GM12891 (cell line): ENCODE results near the gene SLC6A19.
A peak's percentile ranks its signal among the peaks of the same experiment; 100 is the strongest.

Source experiments
- DNase-seq: peaks from one replicate; pipeline ENCODE4 v3.0.0; 2011; ENCODE audit warnings: low spot score; ENCODE audit not compliant: insufficient read length
- FAIRE-seq: peaks from 2 replicates; lab custom pipeline; 2011; peaks lifted over from hg19 to GRCh38; lab: Jason Lieb, UNC
- PAX5 ChIP-seq: IDR thresholded peaks from 2 replicates; pipeline ENCODE4 v1.6.1; 2011; ENCODE audit warnings: low read length, moderate library complexity, mild to moderate bottlenecking; ENCODE audit not compliant: insufficient read depth, severe bottlenecking
- POLR2A ChIP-seq: IDR thresholded peaks from 2 replicates; pipeline ENCODE4 v1.6.1; 2011; ENCODE audit warnings: low read depth, low read length, control low read depth
- POLR2AphosphoS5 ChIP-seq: IDR thresholded peaks from 2 replicates; pipeline ENCODE4 v1.6.1; 2011; ENCODE audit warnings: low read depth, low read length, control low read depth
- POU2F2 ChIP-seq: IDR thresholded peaks from 2 replicates; pipeline ENCODE4 v1.6.1; 2011; ENCODE audit warnings: low read depth, mild to moderate bottlenecking, control low read depth, low read length, moderate library complexity
- SPI1 ChIP-seq: IDR thresholded peaks from 2 replicates; pipeline ENCODE4 v1.6.1; 2011; ENCODE audit warnings: low read depth, low read length, control low read depth
- TAF1 ChIP-seq: IDR thresholded peaks from 2 replicates; pipeline ENCODE4 v1.6.1; 2011; ENCODE audit warnings: low read depth, low read length, control low read depth

SLC6A19 gene

DNA sequence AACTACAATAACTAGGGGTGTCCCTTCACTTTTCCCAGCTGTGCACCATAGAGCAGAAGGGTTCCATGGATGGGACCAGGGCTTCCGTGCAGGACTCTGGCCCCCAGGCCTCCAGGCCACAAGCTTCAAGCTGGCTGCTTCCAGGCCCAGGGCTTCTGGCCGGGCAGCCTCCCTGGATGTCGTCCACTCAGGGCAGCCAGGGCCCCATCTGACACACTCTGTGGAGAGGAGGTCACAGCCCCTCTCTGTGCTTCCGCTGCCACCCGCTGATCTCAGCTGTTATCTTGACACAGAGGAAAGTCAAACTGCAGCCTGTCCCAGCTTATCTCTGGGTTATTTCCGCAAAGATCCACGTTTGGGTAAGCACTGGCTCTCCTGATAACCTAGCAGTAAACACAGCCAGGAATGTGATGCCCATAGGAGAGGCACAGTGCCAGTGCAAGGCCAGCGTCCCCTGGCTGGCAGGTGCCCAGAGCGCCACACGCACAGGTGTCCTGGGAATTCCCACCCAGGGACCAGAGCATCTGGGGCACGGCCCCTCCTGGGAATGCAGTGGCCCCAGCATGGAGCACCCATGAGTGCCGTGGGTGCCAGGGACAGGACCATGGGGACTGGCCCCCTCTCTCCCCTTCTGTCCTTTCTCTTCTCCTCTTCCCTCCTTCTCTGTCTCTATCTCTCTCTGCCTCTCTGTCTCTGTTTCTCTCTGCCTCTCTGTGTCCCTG, 15.6 kb upstream of the SLC6A19 start:
- DNase-seq (no peak), FAIRE-seq (no peak)
- TF ChIP-seq POU2F2 (no peak), TAF1 (no peak), SPI1 (no peak), PAX5 (no peak)

DNA sequence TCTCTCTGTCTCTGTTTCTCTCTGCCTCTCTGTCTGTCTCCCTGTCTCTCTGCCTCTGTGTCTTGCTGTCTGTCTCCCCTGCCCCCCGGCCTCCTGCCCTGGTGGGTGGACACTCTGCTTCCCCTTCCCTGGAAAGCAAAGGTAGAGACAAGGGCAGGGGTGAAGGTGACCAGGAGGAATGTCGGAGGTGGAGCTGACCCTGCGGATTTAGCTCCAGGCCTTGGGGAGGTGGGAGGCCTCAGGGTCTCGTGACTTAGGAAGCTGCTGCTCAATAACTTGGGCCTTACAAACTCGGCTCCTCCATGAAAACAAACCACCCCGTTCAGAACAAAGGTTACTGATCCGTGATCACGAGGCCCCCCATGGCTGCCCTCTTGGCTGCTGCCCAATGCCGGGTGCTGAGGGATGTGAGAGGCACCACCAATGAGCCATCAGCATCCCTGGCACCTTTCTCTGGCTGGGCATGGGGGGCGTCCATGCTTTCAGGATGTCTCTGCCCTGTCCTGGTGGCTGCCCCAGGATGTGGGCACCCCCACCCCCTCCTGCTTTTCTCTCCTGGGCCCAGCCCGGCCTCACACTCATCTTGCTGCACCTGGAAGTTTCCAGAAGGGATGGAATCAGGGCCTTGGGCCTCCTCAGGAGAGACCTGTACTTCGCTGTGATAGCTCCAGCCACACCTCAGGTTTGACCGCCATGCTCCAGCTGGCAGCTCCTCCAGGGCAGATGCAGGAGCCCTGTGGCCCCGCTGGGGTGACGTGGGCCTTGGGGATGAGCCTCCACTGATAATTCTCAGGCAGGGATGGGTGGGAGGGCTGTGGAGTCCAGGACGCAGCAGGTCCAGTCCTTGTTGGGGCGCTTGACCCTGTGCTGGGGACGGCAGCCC, 14.8 kb upstream of the SLC6A19 start:
- TF ChIP-seq TAF1 (no peak), POU2F2 (no peak), PAX5 (no peak), SPI1 (no peak), POLR2A (no peak), POLR2AphosphoS5 (no peak)
- FAIRE-seq, result no peak
- no peak for DNase-seq

DNA sequence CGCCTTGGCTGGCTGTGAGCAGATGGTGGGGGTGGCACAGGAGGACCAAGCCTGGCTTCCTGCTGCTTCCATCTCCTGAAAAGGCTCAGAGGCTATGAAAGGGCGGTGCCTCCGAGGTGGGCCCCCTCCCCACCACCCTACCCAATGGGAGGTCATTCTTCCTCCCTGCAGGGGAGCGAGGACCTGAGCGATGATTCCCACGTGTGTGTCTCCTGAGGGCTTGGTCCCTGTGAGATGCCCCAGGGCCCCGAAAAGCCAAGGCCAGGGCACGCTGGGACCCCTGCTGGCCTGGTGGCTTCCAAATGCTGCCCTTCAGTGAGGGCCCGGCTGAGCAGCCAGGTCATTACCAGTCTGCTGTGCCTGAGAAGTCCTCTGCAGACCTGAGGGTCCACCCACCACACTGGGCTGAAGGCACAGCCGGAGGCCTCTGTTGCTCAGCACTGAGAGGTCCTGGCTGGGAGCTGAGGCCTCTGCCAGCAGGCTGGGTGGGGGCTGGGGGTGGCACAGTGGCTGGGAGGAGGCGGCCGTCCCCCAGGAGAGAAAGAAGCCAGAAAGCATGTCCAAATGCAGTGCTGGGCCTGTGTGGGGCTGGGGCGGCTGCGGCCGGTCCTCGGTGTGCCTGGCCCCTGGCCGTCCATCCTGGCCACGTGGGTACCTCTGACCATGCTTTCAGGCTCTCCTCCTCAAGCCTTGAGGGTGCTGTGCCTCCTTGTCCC, 14.0 kb upstream of the SLC6A19 start:
- DNase-seq (no peak), FAIRE-seq (no peak)
- TF ChIP-seq SPI1, result no peak
- TF ChIP-seq PAX5, result no peak
- no peak for TF ChIP-seq POU2F2
- no peak for TF ChIP-seq POLR2A
- TF ChIP-seq TAF1, result no peak
- no peak for TF ChIP-seq POLR2AphosphoS5

DNA sequence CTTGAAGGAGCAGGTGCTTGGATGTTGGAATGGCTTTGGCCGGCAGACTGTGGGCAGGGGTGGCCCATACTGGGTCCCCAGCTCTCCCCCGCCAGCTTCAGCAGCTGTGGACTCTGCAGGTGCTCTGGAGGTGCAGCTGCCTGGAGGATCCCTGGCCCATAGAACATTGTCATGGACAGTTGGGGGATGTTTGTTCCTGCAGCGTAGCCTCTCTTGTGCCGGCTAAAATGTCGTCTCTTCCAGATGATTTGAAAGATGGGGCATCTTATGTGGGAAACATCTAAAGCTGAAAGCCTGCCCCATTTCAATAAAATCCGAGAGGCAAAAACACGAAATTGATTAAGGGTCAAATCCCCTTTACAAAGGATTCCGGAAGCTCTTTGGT, 13.5 kb upstream of the SLC6A19 start:
- TF ChIP-seq PAX5 (no peak), TAF1 (no peak), SPI1 (no peak), POLR2A (no peak), POU2F2 (no peak)
- FAIRE-seq (no peak), DNase-seq (no peak)

DNA sequence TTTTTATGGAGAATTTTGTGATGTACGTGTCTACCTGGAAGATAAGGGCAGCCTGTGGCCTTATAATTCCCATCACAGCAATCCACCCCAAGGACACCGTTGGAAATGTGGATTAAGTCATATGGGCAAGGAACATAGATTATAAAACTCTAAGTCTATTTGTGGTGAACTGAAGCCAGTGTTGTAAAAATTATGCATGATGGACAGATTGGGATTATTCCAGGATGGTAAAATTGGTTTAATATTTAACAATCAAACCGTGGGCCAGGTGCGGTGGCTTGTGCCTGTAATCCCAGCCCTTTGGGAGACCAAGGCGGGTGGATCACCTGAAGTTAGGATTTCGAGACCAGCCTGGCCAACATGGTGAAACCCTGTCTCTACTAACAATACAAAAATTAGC, 12.9 kb upstream of the SLC6A19 start:
- DNase-seq, result no peak
- FAIRE-seq, result no peak
- no peak for TF ChIP-seq TAF1
- no peak for TF ChIP-seq POLR2A
- no peak for TF ChIP-seq POU2F2
- TF ChIP-seq POLR2AphosphoS5, result no peak
- TF ChIP-seq SPI1, result no peak
- no peak for TF ChIP-seq PAX5

DNA sequence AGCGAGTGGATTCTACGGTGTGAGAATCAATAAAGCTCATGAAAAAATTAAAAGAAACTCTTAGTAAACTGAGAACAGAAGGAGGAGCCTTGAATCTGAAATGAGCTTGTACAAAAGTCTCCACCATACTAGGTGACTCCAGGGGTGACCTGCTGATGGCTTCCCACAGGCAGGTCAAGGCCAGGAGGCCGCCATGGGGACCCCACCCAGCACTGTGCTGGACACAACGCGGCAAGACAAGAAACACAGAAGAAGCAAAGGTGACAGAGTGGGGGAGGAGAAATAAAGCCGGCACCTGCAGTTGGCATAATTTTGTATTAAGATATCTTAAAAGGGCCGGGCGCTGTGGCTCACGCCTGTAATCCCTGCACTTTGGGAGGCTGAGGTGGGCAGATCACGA, 12.1 kb upstream of the SLC6A19 start:
- DNase-seq (no peak), FAIRE-seq (no peak)
- TF ChIP-seq POLR2A (no peak), SPI1 (no peak), TAF1 (no peak), POU2F2 (no peak), PAX5 (no peak), POLR2AphosphoS5 (no peak)

DNA sequence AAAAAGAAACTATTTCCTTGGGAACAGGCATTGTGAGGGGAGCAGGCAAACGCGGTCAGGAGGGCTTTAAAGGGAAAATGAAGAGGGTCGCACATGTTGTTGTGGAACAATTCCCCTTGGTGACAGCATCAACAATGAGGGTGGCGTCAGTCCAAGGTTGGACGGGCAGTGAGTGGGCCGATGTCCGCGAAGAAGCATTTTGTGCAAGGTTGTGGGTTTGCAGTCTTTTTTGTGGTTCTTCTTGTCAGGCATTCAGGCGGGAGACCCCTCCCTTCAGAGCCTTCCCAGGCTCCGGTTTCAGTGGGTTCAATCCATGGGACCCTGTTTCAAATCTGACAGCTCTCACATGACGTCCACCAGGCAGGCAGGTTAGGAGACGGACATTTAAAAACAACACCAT, 11.1 kb upstream of the SLC6A19 start:
- FAIRE-seq (no peak), DNase-seq (no peak)
- TF ChIP-seq POLR2AphosphoS5 (no peak), POU2F2 (no peak), POLR2A (no peak), SPI1 (no peak), PAX5 (no peak), TAF1 (no peak)

DNA sequence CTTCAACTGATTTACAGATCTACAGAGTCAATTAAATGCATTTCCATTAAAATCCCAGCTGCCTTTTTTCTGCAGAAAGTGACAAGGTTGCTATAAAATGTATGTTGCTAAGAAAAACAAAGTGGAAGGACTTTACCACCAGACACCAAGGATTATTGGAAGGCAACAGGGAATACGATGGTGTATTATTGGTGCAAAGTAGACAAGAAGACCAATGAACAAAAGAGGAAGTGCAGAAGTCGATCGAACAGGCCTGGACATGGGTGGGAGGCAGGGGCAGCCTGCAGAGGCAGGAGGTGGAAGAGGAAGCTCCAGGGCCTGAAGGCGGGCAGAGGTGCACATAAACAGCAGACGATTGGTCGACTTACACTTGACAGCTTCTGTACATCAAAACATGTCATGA, 10.6 kb upstream of the SLC6A19 start:
- FAIRE-seq, result no peak
- no peak for TF ChIP-seq POU2F2
- peak; percentile 90 for TF ChIP-seq SPI1
- DNase-seq, result no peak

DNA sequence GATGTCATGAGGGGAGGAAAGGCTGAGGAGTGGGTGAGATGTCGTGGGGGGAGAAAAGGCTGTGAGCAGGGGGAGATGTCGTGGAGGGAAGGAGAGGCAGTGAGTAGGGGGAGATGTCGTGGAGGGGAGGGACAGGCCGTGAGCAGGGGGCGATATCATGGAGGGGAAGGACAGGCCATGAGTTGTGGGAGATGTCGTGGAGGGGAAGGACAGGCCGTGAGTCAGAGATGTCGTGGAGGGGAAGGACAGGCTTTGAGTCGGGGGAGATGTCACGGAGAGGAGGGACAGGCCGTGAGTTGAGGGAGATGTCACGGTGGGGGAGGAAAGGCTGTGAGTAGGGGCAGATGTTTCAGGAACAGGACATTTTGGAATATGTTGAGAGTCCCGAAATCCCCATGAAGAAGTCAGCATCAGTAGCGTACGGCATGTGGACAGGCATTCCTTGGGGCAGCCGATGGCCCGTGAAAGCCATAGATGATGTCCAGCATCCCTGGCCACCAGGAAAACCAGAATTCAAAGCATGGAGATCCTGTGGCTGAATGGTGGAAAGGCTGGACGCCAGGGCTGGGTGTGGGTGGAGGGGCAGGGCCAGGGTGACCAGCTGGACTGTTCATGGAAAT, 8.3 kb upstream of the SLC6A19 start:
- FAIRE-seq (no peak), DNase-seq (no peak)
- TF ChIP-seq POLR2A (no peak), PAX5 (no peak), POU2F2 (no peak), TAF1 (no peak), POLR2AphosphoS5 (no peak), SPI1 (no peak)
